K562 (cell line): Measurements from ENCODE around the gene DLGAP3. TPM values are rescaled to one million over a fixed set of nuclear protein-coding genes. Genes with fewer than 3 reads are reported as not detected.

Experiments
- ARNT ChIP-seq, 2 experiments: fragments of 450-650 bp; IDR thresholded peaks; 2 replicates each; pipeline ENCODE4 v1.6.1; 2016; ENCODE audit warnings: mild to moderate bottlenecking in 1 of 2
- C11orf30 ChIP-seq: fragments of 450-650 bp; IDR thresholded peaks from 2 replicates; pipeline ENCODE4 v1.6.1; 2016; ENCODE audit warnings: low read depth, mild to moderate bottlenecking
- CAMTA2 ChIP-seq: fragments of 250-450 bp; sonication (Bioruptor Pico); conservative IDR thresholded peaks from 2 replicates; pipeline ENCODE4 v1.5.1; 2022
- CBX3 ChIP-seq, 2 experiments: IDR thresholded peaks; 1 replicate in 1 of 2; 2 replicates in 1 of 2; pipeline ENCODE4 v1.6.1; 2012; ENCODE audit warnings: inconsistent platforms in 2 of 2, low read length in 2 of 2, borderline replicate concordance in 1 of 2, control low read depth in 1 of 2
- CLOCK ChIP-seq: fragments of 250-450 bp; sonication (Bioruptor Pico); IDR thresholded peaks from 2 replicates; pipeline ENCODE4 v1.4.0; 2020; ENCODE audit warnings: mild to moderate bottlenecking, moderate library complexity, borderline replicate concordance
- CREM ChIP-seq: IDR thresholded peaks from 2 replicates; pipeline ENCODE4 v1.6.1; 2014; ENCODE audit warnings: antibody characterized with exemption, low read depth
- GATAD2A ChIP-seq: fragments of 450-650 bp; IDR thresholded peaks from 2 replicates; pipeline ENCODE4 v1.6.1; 2017
- GTF2B ChIP-seq: IDR thresholded peaks from 2 replicates; pipeline ENCODE4 v1.6.1; 2011; ENCODE audit not compliant: insufficient read length; ENCODE audit errors: extremely low read depth
- HDAC6 ChIP-seq: IDR thresholded peaks from 2 replicates; pipeline ENCODE4 v1.6.1; 2012; ENCODE audit warnings: low read depth, mild to moderate bottlenecking, control low read depth, inconsistent platforms, low read length, moderate library complexity
- NR2C2 ChIP-seq, 2 experiments: fragments of 200-800 bp in 1 of 2; sonication (Bioruptor generic) in 1 of 2; sonication (generic) in 1 of 2; formaldehyde crosslinking in 1 of 2; IDR thresholded peaks; 2 replicates each; pipeline versions ENCODE4 v1.6.1 to v1.8.0; 2016 to 2022; ENCODE audit warnings: mild to moderate bottlenecking in 1 of 2, missing compliant biosample characterization in 1 of 2, missing genetic modification characterization in 1 of 2, missing genetic modification reagents in 1 of 2
- POU5F1 ChIP-seq: fragments of 150-350 bp; IDR thresholded peaks from 2 replicates; pipeline ENCODE4 v1.6.1; 2014; ENCODE audit warnings: borderline replicate concordance, low read length, low read depth, mild to moderate bottlenecking; ENCODE audit not compliant: partially characterized antibody
- SMARCA4 ChIP-seq: fragments of 450-650 bp; IDR thresholded peaks from 2 replicates; pipeline ENCODE4 v1.6.1; 2016
- TBL1XR1 ChIP-seq, 2 experiments: IDR thresholded peaks; 2 replicates each; pipeline ENCODE4 v1.6.1; 2012; ENCODE audit warnings: improper control_type of control experiment in 2 of 2, low read length in 2 of 2, mild to moderate bottlenecking in 1 of 2
- ZNF146 ChIP-seq: IDR thresholded peaks from one replicate; pipeline ENCODE4 v1.6.1; 2018; ENCODE audit warnings: missing compliant biosample characterization; ENCODE audit not compliant: unreplicated experiment
- ZNF175 ChIP-seq: fragments of 200-800 bp; sonication (Bioruptor generic); IDR thresholded peaks from 2 replicates; pipeline ENCODE4 v1.6.1; 2016; ENCODE audit warnings: low read depth, mild to moderate bottlenecking, missing genetic modification characterization, missing compliant biosample characterization
- ZNF436 ChIP-seq: fragments of 250-450, 450-650 bp; sonication (Bioruptor Pico); formaldehyde crosslinking; IDR thresholded peaks from 2 replicates; pipeline ENCODE4 v1.7.0; 2020; ENCODE audit warnings: mild to moderate bottlenecking
- ZNF57 ChIP-seq: fragments of 450-650 bp; formaldehyde crosslinking; IDR thresholded peaks from 2 replicates; pipeline ENCODE4 v1.4.0; 2020; ENCODE audit warnings: mild to moderate bottlenecking, moderate library complexity
- ZNF699 ChIP-seq: fragments of 250-450 bp; sonication (Bioruptor Pico); IDR thresholded peaks from 2 replicates; pipeline ENCODE4 v1.8.0; 2021; ENCODE audit warnings: mild to moderate bottlenecking, moderate library complexity; ENCODE audit not compliant: insufficient replicate concordance
- polyA plus RNA-seq, 8 experiments: library from polyadenylated mRNA; depleted of rRNA in 4 of 8; stranded (reverse) in 5 of 8; unstranded in 3 of 8; fragments of >200 nt; fragmentation: Nextera tagmentation in 2 of 8; fragmentation: Illumina TruSeq in 1 of 8; extraction: Ambion mirVana in 2 of 8; extraction: Trizol in 1 of 8; gene quantifications; 2 replicates each; pipeline versions ENCODE4 v1.2.1 to v1.2.3, GENCODE V29; 2011 to 2014; ENCODE audit warnings: inconsistent platforms in 1 of 8, missing spikeins in 1 of 8
- total RNA-seq, 7 experiments: library from RNA; depleted of rRNA in 6 of 7; stranded (reverse); fragments of >200 nt in 6 of 7; fragmentation: Illumina TruSeq in 2 of 7; extraction: Trizol in 2 of 7; gene quantifications; 2 replicates each; pipeline versions ENCODE4 v1.2.1 to v1.2.3, GENCODE V29; 2011 to 2021; ENCODE audit warnings: low replicate concordance in 1 of 7
- TF ChIP-seq, protein P1 (sequence below): sonication (generic); IDR thresholded peaks from 2 replicates; pipeline ENCODE4 v1.6.1; 2016
- TF ChIP-seq, protein P2 (sequence below): sonication (generic); formaldehyde crosslinking; IDR thresholded peaks from 2 replicates; pipeline ENCODE4 v1.5.0; 2020; ENCODE audit warnings: missing genetic modification reagents
- TF ChIP-seq, protein P3 (sequence below): fragments of 200-800 bp; sonication (Bioruptor generic); IDR thresholded peaks from 2 replicates; pipeline ENCODE4 v1.6.1; 2017; ENCODE audit warnings: missing genetic modification characterization, missing compliant biosample characterization

Gene DLGAP3
- total and polyA plus RNA-seq, 9 of the 15 experiments (the other 6 are each of a cell fraction or from before 2014, with no cell fraction given): 0.01 to 0.16 (median 0.07) TPM; not detected in 6

DNA sequence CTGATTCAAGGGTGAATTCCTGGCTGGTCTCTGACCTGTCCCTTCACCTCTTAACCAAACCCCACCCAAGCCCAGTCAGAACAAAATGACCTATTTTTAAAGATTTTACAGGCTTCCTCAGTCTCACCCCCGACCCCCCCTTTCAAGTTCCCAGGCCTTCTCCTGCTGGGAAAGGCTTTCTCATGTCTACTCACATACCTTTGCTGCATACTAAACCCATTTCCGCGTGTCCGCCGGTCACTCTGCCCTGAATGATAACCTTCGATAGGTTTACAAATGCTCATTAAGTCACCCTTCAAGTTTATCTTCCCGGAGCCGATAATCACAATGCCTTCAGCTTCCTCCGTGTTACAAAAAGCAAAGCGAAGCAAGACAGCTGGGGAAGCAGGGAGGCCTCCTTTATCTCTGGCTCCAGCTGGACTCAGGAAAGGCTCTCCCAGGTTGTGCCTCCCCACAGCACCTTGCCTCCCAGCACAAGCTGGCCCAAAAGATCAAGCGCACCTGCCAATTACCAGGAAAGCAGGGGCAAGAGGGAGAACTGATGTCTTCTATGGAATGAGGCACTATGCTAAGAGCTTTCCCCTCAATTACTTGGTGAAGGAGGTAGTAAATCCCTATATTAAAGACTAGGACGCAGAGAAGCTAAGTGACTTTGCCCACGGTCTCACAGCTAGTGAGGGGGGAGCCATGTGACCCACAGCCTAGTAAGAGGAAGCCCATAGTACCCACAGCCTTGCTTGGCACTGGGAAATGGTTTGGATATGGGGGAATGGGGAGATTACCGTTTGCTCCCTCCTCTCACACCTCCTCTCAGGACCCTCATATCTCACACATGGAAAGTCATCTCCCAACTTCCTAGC is 85.8 kb downstream of the DLGAP3 start (continued):
- TF ChIP-seq CREM (peak; percentile 53), NR2C2 (CRISPR knock-in tag; IDR thresholded peaks at IDR 0.05) (no peak), NR2C2 (tag; IDR thresholded peaks at IDR 0.05) (peak; percentile 63), GATAD2A (peak; percentile 92), SMARCA4 (peak; percentile 93), ZNF57 (peak; percentile 21; the same call in 1 of the 2 replicates), CAMTA2 (CRISPR knock-in tag) (no peak), HDAC6 (no peak), ZNF699 (CRISPR knock-in tag) (no peak), C11orf30 (no peak), GTF2B (no peak), ARNT (IDR thresholded peaks at IDR 0.05) (peak in 1 of 2 experiments; percentile 92; a peak in 2 of 4 replicates), ZNF436 (CRISPR knock-in tag) (no peak), TBL1XR1 (IDR thresholded peaks at IDR 0.05; ENCODE audit: low read length in 2 of 2) (peak; percentile 38 to 88; a peak in 3 of 4 replicates), CLOCK (CRISPR knock-in tag) (no peak; the same call in 1 of the 2 replicates), ZNF146 (CRISPR knock-in tag) (no peak), ZNF175 (peak; percentile 98), POU5F1 (no peak), CBX3 (IDR thresholded peaks at IDR 0.05; ENCODE audit: borderline replicate concordance in 1 of 2, low read length in 2 of 2) (peak in 1 of 2 experiments; percentile 61; a peak in 1 of 3 replicates)
- TF ChIP-seq, protein P1, sequence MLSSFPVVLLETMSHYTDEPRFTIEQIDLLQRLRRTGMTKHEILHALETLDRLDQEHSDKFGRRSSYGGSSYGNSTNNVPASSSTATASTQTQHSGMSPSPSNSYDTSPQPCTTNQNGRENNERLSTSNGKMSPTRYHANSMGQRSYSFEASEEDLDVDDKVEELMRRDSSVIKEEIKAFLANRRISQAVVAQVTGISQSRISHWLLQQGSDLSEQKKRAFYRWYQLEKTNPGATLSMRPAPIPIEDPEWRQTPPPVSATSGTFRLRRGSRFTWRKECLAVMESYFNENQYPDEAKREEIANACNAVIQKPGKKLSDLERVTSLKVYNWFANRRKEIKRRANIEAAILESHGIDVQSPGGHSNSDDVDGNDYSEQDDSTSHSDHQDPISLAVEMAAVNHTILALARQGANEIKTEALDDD: peak; percentile 77; the same call in 1 of the 2 replicates
- TF ChIP-seq, protein P2, sequence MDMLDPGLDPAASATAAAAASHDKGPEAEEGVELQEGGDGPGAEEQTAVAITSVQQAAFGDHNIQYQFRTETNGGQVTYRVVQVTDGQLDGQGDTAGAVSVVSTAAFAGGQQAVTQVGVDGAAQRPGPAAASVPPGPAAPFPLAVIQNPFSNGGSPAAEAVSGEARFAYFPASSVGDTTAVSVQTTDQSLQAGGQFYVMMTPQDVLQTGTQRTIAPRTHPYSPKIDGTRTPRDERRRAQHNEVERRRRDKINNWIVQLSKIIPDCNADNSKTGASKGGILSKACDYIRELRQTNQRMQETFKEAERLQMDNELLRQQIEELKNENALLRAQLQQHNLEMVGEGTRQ (CRISPR knock-in tag): no peak
- TF ChIP-seq, protein P3, sequence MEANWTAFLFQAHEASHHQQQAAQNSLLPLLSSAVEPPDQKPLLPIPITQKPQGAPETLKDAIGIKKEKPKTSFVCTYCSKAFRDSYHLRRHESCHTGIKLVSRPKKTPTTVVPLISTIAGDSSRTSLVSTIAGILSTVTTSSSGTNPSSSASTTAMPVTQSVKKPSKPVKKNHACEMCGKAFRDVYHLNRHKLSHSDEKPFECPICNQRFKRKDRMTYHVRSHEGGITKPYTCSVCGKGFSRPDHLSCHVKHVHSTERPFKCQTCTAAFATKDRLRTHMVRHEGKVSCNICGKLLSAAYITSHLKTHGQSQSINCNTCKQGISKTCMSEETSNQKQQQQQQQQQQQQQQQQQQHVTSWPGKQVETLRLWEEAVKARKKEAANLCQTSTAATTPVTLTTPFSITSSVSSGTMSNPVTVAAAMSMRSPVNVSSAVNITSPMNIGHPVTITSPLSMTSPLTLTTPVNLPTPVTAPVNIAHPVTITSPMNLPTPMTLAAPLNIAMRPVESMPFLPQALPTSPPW (CRISPR knock-in tag): peak; percentile 75
